Stomach (tissue), 9 donors: ENCODE results near the gene EDC3. TPM values are rescaled to one million over a fixed set of nuclear protein-coding genes. Genes with fewer than 3 reads are reported as not detected.
"Not testable (repeated sequence)": the region's sequence is repeated elsewhere in the genome, so short reads cannot be mapped to it uniquely, and the experiment has no call there.

Experiments used
- DNase-seq, 2 donors: peaks; one replicate each; pipeline versions ENCODE4 v3.0.0 to v3.0.0-alpha.2; 2013 to 2019
- H3K27ac ChIP-seq, 5 donors: fragments of 200-600 bp in 4 of 5; sonication (generic) in 4 of 5; one replicate each; pipeline ENCODE4 v1.5.1; 2013 to 2019; ENCODE audit warnings: mild to moderate bottlenecking in 1 of 5, moderate library complexity in 1 of 5
- H3K27me3 ChIP-seq, 3 donors: fragments of 200-600 bp; sonication (generic); one replicate each; pipeline ENCODE4 v1.5.1; 2017 to 2019; ENCODE audit warnings: mixed run types in 1 of 3
- H3K36me3 ChIP-seq, 4 donors: fragments of 200-600 bp; sonication (generic); 1 replicate in 3 of 4; 2 replicates in 1 of 4; pipeline ENCODE4 v1.5.1; 2016 to 2019
- H3K4me1 ChIP-seq, 4 donors: fragments of 200-600 bp; sonication (generic); one replicate each; pipeline ENCODE4 v1.5.1; 2016 to 2019
- H3K4me3 ChIP-seq, 4 donors: fragments of 200-600 bp; sonication (generic) in 3 of 4; one replicate each; pipeline ENCODE4 v1.5.1; 2016 to 2019; ENCODE audit warnings: mild to moderate bottlenecking in 1 of 4
- H3K9me3 ChIP-seq, 4 donors: fragments of 200-600 bp; sonication (generic); one replicate each; pipeline ENCODE4 v1.5.1; 2016 to 2019
- EP300 ChIP-seq: sonication (generic); formaldehyde crosslinking; IDR thresholded peaks from one replicate; pipeline ENCODE4 v1.6.1; 2017; ENCODE audit warnings: antibody characterized with exemption
- POLR2A ChIP-seq, 4 donors: fragments of 450-650 bp; IDR thresholded peaks; one replicate each; pipeline ENCODE4 v1.6.1; 2016; ENCODE audit warnings: antibody characterized with exemption in 4 of 4, control low read depth in 2 of 4, mild to moderate bottlenecking in 1 of 4, moderate library complexity in 1 of 4
- POLR2AphosphoS5 ChIP-seq, 3 donors: sonication (generic); formaldehyde crosslinking; IDR thresholded peaks; one replicate each; pipeline ENCODE4 v1.6.1; 2016; ENCODE audit warnings: antibody characterized with exemption in 3 of 3
- WGBS, 5 donors: extraction: QIAGEN DNeasy Blood & Tissue Kit in 3 of 5; methylation state at CpG; one replicate each; pipeline versions ENCODE4 v1.1.5 to v1.1.7; 2013 to 2018; 5-methylcytosine and 5-hydroxymethylcytosine counted together
- intact Hi-C: fragments of 100-400 bp; cut with DNase I; formaldehyde crosslinking; loops from one replicate; pipeline ENCODE4 v1.15.1; 2023; ENCODE audit warnings: low total_unique reads
- polyA plus RNA-seq, 3 donors: library from polyadenylated mRNA; stranded (reverse); fragments of 200-250 nt; gene quantifications; one replicate each; pipeline ENCODE4 v1.2.3, GENCODE V29; 2013
- total RNA-seq, 5 donors: library from RNA; depleted of rRNA; stranded (reverse); fragments of >200 nt; gene quantifications; one replicate each; pipeline versions ENCODE4 v1.1.0 to v1.2.3, GENCODE V29; 2014 to 2016
- TF ChIP-seq, protein P1 (sequence below), 7 experiments: fragments of 450-650 bp in 4 of 7; fragments of 200-600 bp in 3 of 7; sonication (generic) in 3 of 7; IDR thresholded peaks; one replicate each; pipeline ENCODE4 v1.5.1; 2016 to 2019; ENCODE audit warnings: antibody characterized with exemption in 7 of 7, control low read depth in 2 of 7, mild to moderate bottlenecking in 1 of 7
- donor health status: healthy with polysubstance abuse.
- donor health status: Bipolar disorder and iron deficiency.
- donor health status: healthy.

The EDC3 gene
- total and polyA plus RNA-seq, 8 donors: 8.8 to 42.6 (median 14.6) TPM

GRCh38 chr15:74733269-74733668 lies 37.4 kb upstream of the EDC3 start:
- Histone ChIP-seq H3K27me3 (peaks cover 0 to 77% (median 19%) of the 10 kb centered on the region in 3 donors), H3K27ac (no peak overlapping the region), H3K9me3 (no peaks in the 10 kb centered on the region), H3K36me3 (no peaks in the 10 kb centered on the region), H3K4me3 (no peak overlapping the region), H3K4me1 (no peaks in the 10 kb centered on the region)
- intact Hi-C loops: no loop called here
- WGBS, 5 donors: 82 to 95% (median 87%) methylated on average over 3 of the region's 3 CpGs
- DNase-seq: no peak
- TF ChIP-seq, protein P1, sequence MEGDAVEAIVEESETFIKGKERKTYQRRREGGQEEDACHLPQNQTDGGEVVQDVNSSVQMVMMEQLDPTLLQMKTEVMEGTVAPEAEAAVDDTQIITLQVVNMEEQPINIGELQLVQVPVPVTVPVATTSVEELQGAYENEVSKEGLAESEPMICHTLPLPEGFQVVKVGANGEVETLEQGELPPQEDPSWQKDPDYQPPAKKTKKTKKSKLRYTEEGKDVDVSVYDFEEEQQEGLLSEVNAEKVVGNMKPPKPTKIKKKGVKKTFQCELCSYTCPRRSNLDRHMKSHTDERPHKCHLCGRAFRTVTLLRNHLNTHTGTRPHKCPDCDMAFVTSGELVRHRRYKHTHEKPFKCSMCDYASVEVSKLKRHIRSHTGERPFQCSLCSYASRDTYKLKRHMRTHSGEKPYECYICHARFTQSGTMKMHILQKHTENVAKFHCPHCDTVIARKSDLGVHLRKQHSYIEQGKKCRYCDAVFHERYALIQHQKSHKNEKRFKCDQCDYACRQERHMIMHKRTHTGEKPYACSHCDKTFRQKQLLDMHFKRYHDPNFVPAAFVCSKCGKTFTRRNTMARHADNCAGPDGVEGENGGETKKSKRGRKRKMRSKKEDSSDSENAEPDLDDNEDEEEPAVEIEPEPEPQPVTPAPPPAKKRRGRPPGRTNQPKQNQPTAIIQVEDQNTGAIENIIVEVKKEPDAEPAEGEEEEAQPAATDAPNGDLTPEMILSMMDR (IDR thresholded peaks at IDR 0.05): no peak
- TF ChIP-seq POLR2A (IDR thresholded peaks at IDR 0.05): no peak

- Histone ChIP-seq H3K27ac (no peak overlapping the region), H3K4me3 (no peak overlapping the region), H3K27me3 (peaks cover 0 to 81% (median 19%) of the 10 kb centered on the region in 3 donors), H3K4me1 (no peaks in the 10 kb centered on the region), H3K9me3 (no peaks in the 10 kb centered on the region), H3K36me3 (no peaks in the 10 kb centered on the region)
- intact Hi-C loops: no loop called here
- DNase-seq: no peak
- 77 to 87% (median 83%) methylated on average over 5 of the region's 5 CpGs for WGBS, 5 donors
- TF ChIP-seq POLR2A (IDR thresholded peaks at IDR 0.05) (no peak), POLR2AphosphoS5 (IDR thresholded peaks at IDR 0.05) (no peak)
Observed at GRCh38 chr15:74732846-74733245, 37.0 kb upstream of the EDC3 start.

DNA sequence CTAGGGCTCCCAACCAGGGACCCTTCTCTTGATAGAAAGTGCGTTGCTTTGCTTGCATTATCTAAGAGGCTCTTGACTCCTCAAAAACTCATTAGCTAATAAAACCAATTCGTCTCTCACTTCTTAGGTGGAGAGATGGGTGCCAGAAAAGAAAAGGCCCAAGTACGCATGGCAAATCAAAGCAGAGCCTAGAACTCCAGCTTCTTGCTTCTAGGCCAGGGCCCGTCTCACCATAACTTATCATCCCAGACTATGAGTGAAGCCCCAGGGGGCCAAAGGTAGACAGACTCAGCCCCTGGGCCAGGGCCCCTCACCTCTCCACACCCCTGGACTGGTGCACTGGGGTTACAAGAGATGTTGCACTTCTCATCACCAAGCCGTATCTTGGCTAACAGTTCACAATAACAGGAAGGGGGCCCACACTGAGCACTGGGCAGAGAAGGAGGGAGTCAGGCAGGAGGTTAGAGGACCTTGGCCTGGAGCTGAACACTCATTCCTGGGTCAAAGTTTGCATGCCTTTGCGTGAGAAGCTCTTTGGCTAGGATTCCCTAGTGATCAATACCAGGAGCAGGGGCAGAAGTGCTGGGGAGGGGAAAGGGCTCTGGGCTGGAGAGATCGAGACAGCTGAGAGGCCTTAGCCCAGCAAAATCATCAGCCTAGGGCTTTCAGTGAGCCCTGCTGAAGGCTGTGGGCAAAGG lies 34.9 kb upstream of the EDC3 start:
- peaks cover 0 to 95% (median 28%) of the 10 kb centered on the region in 3 donors for H3K27me3 ChIP-seq
- WGBS, 5 donors: 62 to 76% (median 74%) methylated on average over 7 of the region's 7 CpGs
- H3K9me3 ChIP-seq: no peaks in the 10 kb centered on the region
- H3K36me3 ChIP-seq: no peaks in the 10 kb centered on the region
- no peak overlapping the region for H3K27ac ChIP-seq
- TF ChIP-seq EP300: no peak
- TF ChIP-seq POLR2AphosphoS5 (IDR thresholded peaks at IDR 0.05): no peak
- peaks cover 10 to 15% (median 14%) of the 10 kb centered on the region in 4 donors for H3K4me1 ChIP-seq
- no peak for DNase-seq
- H3K4me3 ChIP-seq: no peak overlapping the region
- intact Hi-C loops: no loop called here

DNA sequence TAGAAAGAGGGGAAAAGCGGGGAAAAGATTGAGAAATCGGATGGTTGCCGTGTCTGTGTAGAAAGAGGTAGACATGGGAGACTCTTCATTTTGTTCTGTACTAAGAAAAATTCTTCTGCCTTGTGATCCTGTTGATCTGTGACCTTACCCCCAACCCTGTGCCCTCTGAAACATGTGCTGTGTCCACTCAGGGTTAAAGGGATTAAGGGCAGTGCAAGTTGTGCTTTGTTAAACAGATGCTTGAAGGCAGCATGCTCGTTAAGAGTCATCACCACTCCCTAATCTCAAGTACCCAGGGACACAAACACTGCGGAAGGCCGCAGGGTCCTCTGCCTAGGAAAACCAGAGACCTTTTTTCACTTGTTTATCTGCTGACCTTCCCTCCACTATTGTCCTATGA lies 33.5 kb upstream of the EDC3 start:
- H3K36me3 ChIP-seq, DNase-seq, H3K4me3 ChIP-seq, H3K27ac ChIP-seq, H3K9me3 ChIP-seq, intact Hi-C loops: not testable (repeated sequence)
- WGBS, 5 donors: 67 to 83% (median 73%) methylated on average over 5 to 6 of the region's 6 CpGs
- Histone ChIP-seq H3K27me3 (peaks cover 0 to 97% (median 25%) of the 10 kb centered on the region in 3 donors), H3K4me1 (peaks cover 10 to 21% (median 18%) of the 10 kb centered on the region in 4 donors)

- DNase-seq, H3K27ac ChIP-seq, H3K9me3 ChIP-seq, H3K36me3 ChIP-seq, H3K4me3 ChIP-seq, intact Hi-C loops: not testable (repeated sequence)
- 74 to 100% (median 82%) methylated on average over 1 to 27 of the region's 30 CpGs for WGBS, 5 donors
- peaks cover 0 to 90% (median 22%) of the 10 kb centered on the region in 3 donors for H3K27me3 ChIP-seq
- H3K4me1 ChIP-seq: peaks cover 10 to 21% (median 18%) of the 10 kb centered on the region in 4 donors
Observed at GRCh38 chr15:74728699-74729098, 32.9 kb upstream of the EDC3 start.

DNA sequence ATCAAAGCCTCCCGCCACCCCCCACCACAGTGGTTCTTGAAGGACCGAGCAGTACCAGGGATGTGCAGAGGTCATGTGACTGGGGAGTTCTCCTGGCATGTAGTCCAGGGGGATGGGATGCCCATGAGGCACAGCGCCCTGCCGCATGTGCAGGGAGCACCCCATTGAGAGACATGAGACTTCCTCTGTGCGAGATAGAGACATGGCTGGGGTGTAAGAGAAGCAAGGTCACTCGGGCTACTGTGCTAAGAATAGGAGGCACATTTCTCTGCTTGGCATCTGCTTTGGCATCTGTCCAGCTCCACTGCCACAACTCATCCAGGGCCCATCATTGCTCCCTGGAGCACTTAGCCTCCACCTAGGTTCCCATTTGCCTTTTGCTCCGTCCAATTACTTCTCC lies 31.9 kb upstream of the EDC3 start:
- peaks cover 10 to 21% (median 18%) of the 10 kb centered on the region in 4 donors for H3K4me1 ChIP-seq
- DNase-seq: peak in 1 of 2 donors; percentile 18
- peaks cover 0 to 80% (median 17%) of the 10 kb centered on the region in 3 donors for H3K27me3 ChIP-seq
- intact Hi-C loops: no loop called here
- H3K4me3 ChIP-seq: no peak overlapping the region
- H3K36me3 ChIP-seq: no peaks in the 10 kb centered on the region
- TF ChIP-seq POLR2AphosphoS5 (IDR thresholded peaks at IDR 0.05): no peak
- no peak for TF ChIP-seq EP300
- TF ChIP-seq POLR2A (IDR thresholded peaks at IDR 0.05): no peak
- TF ChIP-seq, protein P1 (IDR thresholded peaks at IDR 0.05): no peak
- WGBS, 5 donors: 67 to 79% (median 75%) methylated on average over 5 to 7 of the region's 7 CpGs
- no peak overlapping the region for H3K27ac ChIP-seq
- H3K9me3 ChIP-seq: no peaks in the 10 kb centered on the region
